ENCODE data around the gene CCDC60.

CCDC60 gene

DNA sequence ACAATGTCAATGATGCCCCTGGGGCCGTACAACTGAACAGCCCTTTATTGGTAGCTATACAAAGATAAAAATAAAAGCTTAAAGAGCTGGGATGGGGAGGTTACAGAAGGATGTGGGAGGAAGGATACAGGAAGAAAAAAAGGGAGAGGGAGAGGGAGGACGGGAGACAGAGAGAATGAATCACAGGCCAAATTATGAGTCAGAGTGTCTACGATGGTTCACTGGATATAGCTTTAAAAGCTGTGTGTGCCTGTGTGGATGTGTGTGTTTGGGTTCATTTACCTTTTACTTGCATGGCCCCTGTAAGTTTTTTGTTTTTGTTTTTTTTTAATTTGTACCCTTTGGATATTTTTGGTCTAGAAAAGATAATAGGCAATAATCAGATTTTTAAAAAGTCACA is 111.9 kb downstream of the CCDC60 start:
- DNase-seq (ENCODE audit: low spot score) = no peak

GRCh38 chr12:119447126-119447525 is 112.6 kb downstream of the CCDC60 start:
- no peak for DNase-seq (ENCODE audit: low spot score)

GRCh38 chr12:119447618-119448017 is 113.1 kb downstream of the CCDC60 start:
- no peak for DNase-seq (ENCODE audit: low spot score)

GRCh38 chr12:119448611-119449131 is 114.1 kb downstream of the CCDC60 start:
- no peak for DNase-seq (ENCODE audit: low spot score)

- DNase-seq (ENCODE audit: low spot score) = no peak
Observed at GRCh38 chr12:119450771-119451170, 116.2 kb downstream of the CCDC60 start.

- no peak for DNase-seq (ENCODE audit: low spot score)
Observed at GRCh38 chr12:119456824-119457223, 122.3 kb downstream of the CCDC60 start.

DNA sequence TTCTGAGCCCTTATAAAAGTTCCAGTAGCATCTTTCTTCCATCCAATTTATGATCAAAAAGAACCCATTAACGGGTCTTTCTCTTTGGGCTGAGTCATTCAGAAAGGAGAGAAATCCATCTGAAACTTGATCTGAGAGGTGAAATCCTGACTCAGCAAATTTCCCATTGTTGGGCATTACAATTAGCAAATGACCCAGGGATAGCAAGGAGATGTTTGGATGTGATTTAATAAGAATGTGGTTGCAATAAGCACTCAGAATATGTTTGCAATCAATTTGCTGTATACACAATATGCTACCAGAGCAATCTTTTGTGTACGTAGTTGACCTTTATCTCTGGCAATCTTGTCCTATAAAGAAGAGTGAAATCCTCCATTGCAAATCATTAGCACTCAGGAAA is 122.7 kb downstream of the CCDC60 start:
- no peak for DNase-seq (ENCODE audit: low spot score)

DNA sequence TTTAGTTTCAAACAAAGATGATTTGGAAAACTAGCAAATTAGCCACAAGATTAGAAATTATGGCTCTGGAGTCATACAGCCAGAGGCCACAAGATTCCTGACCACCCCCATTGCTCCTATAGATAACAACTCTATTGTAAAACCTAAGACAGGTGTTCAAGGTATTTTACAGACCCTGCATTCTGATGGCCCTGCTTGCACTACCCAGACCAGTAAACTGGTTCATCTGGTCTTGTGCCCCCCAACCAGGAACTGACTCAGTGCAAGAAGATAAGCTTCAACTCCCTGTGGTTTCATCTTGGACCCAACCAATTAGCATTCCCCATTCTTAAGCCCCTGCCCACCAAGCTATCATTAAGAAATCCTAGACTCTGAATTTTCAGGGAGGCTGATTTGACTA is 125.0 kb downstream of the CCDC60 start:
- DNase-seq (ENCODE audit: low spot score) = no peak

DNA sequence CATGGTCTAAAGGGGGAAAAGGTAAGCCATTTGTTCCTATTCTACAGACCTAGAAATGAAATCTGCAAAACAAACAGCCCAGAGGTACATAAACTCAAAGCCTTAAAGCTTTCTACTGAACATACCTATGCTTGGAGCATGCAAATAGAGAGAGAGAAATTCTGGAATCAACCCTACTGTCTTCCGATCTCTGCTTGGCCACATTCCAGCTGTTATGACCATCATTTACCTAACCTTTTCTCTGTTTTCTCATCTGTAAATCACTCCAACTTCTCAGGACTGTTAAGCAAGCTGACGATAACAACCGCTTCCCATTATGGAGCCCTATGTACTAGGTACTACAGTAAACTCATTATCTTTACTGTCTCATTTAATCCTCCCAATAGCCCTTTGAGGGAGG is 126.3 kb downstream of the CCDC60 start:
- DNase-seq (ENCODE audit: low spot score) = no peak

DNA sequence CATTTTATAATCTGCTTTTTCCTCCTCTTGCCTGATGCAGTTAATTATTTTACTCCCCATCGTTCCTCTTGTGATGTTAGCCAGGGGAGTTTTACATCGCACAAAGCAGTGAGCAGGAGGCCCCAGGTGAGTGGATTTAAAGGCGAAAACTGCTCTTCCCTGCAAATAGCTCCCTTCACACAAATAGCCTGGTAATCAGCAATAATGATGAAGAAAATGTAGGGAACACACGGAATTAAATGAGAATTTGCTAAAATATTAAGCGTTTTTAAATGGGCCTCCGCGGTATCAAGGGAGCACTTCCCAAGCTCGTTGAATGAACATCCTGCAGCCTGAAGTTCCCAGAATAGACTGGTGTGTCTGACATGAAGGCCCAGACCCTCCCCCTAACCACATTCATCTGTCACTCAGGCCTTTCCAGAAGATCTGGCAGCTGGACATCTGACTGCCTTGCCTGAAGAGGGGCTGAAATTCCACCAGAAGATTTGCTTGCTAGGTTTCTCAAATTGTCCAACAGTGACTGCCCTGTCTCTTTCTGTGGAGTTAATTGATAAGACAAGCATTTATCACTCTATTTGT is 127.2 kb downstream of the CCDC60 start:
- DNase-seq (ENCODE audit: low spot score) = no peak

- no peak for DNase-seq (ENCODE audit: low spot score)
Observed at GRCh38 chr12:119463211-119463926, 128.8 kb downstream of the CCDC60 start.

GRCh38 chr12:119468296-119468695 is 133.8 kb downstream of the CCDC60 start:
- DNase-seq (ENCODE audit: low spot score) = no peak

DNA sequence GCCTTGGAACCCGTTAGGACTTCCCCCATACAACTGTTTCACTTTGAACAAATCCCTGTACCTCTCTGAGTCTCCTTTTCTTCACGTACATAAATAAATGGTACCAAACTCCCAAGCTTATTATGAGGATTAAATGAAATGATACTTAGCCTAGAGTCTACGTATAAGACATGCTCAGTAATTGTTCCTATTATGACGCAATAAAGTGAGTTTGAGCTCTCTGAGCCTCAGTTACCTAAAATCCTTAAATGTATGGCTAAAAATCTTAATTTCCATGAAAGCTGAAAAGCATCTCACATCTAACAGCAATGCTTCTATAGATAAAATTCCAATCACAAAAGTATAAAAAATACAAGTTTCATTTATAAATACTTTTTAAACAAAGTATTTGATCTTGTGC is 141.1 kb downstream of the CCDC60 start:
- DNase-seq (ENCODE audit: low spot score) = no peak

DNA sequence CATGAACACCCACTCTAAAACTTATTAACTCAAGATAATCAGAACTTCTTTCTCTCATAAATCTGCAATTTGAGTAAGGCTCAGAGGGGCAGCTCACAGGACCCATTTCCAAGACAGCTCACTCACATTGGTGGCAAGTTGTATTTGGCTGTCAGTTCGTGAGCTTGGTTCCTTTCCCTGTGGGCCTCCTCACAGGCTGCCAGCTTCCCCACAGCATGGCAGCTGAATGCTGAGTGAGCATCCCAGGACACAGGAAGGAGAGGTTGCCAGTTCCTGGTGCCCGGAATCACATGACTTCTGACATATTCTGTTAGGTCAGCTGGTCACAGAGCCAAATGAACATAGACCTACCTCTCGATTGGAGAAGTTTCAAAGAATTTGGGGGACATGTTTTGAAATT is 142.4 kb downstream of the CCDC60 start:
- DNase-seq (ENCODE audit: low spot score) = no peak

GRCh38 chr12:119479121-119479561 is 144.6 kb downstream of the CCDC60 start:
- DNase-seq (ENCODE audit: low spot score) = no peak

GRCh38 chr12:119480551-119480950 is 146.0 kb downstream of the CCDC60 start:
- DNase-seq (ENCODE audit: low spot score) = no peak

- DNase-seq (ENCODE audit: low spot score) = no peak
Observed at GRCh38 chr12:119486599-119487154, 152.1 kb downstream of the CCDC60 start.

- DNase-seq (ENCODE audit: low spot score) = no peak
Observed at GRCh38 chr12:119491814-119492213, 157.3 kb downstream of the CCDC60 start.

GRCh38 chr12:119500209-119500608 is 165.7 kb downstream of the CCDC60 start:
- DNase-seq (ENCODE audit: low spot score) = no peak

GRCh38 chr12:119501052-119501451 is 166.5 kb downstream of the CCDC60 start:
- no peak for DNase-seq (ENCODE audit: low spot score)

DNA sequence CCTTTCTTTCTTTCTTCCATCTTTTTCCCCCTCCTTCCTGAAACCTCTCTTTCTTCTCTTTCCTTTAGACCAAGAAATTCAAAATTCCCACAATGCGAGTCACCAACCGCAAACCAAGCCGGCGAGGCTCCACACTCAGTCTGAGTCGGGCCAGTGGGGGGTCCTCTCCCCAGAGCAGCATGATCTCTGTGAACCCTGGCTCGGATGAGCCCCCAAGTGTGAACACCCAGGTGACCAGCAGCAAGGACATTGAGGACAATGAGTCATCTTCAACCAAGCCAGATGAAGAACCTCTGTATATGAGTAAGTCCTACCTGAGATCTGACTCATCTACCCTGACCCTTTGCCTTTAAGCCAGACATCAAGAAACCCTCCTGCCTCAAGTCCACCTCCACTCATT is 170.5 kb downstream of the CCDC60 start:
- DNase-seq (ENCODE audit: low spot score) = no peak

DNA sequence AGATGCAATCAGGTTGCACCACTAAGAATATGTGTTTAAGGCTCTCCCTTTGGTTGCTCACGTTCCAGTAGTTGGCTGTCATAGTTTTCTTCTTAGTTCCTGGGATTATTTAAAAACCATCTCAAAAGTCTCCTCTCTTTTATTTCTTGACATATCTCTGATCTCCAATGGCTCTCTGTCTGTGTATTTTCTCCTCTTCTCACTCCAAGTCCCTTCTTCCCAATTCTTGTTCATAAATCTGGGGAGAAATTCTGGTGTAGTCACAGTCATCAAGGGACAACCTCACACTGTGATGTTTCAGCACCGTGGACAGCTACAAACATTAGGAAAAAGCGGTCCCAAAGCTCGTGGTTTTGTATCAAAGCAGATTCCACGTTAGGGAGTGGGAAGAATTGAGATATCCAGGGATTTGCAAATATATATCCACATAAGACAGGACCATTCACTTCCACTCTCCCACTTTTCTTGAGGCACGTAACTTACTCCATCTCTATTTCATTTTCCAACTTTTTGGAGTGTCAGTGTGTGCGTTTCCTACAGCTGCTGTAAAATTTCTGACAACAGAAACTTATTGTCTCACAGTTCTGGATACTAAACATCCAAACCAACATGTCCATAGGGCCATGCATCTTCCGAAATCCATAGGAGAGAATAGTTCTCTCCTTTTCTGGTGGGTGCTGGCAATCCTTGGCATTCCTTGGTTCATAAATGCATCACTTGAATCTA is 178.4 kb downstream of the CCDC60 start:
- DNase-seq (ENCODE audit: low spot score) = no peak

- no peak for DNase-seq (ENCODE audit: low spot score)
Observed at GRCh38 chr12:119528241-119528640, 193.7 kb downstream of the CCDC60 start.
